ENCODE results near the gene MAP1LC3B2. TPM values are rescaled to one million over a fixed set of nuclear protein-coding genes. Genes with fewer than 3 reads are reported as not detected.
"Not testable (repeated sequence)": the region's sequence is repeated elsewhere in the genome, so short reads cannot be mapped to it uniquely, and the experiment has no call there.

The MAP1LC3B2 gene
- total RNA-seq, 2 donors from 2014 or later = 1.9 to 2.6 TPM

DNA sequence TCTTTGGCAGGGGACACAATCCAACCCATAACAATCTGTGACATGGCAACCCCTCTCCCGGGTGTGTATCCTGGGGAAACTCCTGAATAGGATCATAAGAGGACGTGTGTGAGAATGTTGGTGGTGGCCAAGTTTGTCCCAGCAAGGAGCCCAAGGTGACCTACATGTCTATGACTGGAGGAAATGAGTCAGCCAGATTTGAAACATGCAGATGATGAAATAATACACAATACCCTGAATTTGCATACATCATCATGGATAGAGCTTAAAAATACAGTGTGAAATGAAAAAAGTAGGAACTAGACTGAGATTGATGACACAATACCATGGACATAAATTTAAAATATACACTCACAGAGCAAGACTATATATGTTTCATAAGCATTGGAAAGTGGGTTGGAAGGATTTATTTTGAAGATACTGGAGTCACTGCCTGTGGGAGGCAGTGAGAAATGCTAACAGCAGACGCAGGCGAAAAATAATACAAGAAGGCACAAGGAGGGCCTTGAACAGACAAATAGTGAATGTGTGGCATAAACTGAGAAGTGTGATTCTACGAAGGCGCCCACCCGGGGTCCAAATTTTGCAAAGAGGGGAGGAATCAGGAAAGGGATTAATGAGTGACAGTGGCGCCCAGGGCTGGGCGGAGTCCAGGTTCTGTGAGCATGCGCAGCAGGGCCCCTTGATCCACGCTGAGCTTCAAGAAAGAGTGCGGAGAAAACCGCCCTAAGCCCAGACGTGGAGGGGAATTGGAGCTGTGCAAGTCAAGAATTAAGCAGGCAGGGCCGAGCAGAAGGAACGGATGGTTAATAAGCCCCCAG lies 7.0 kb upstream of the MAP1LC3B2 start:
- no peak for ATAC-seq
- intact Hi-C loops (cut with DNase I, micrococcal nuclease) = no loop called here
- no peak for DNase-seq

DNA sequence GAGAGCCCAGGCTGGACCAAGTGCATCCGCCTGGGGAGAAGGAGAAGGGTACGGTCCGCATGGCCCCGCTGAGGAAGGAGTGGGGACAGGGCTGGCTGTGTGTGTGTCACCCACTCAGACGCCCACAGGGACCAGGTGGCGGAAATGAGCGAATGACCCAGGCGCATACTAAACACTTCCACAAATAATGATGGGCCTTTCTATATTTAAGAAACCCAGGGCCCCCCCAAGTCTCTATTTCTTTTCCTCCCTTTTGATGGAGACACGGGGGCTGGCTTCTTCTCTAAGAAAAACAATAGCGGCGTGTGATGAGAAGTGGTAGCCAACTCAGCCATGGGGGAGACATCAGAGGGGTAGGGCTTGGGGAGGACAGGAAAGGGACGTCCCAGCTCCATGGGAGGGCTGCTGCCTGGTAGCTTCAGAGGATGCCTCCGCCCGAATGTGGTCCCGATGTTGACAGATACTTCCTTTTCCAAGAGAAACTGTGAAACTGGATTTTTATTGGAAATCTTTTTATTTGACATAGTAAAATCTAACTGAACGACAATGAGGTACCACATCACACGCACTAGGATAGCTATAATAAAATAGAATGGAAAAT lies 6.3 kb upstream of the MAP1LC3B2 start:
- ATAC-seq (no peak), DNase-seq (no peak)
- intact Hi-C loops (cut with DNase I, micrococcal nuclease) = no loop called here

DNA sequence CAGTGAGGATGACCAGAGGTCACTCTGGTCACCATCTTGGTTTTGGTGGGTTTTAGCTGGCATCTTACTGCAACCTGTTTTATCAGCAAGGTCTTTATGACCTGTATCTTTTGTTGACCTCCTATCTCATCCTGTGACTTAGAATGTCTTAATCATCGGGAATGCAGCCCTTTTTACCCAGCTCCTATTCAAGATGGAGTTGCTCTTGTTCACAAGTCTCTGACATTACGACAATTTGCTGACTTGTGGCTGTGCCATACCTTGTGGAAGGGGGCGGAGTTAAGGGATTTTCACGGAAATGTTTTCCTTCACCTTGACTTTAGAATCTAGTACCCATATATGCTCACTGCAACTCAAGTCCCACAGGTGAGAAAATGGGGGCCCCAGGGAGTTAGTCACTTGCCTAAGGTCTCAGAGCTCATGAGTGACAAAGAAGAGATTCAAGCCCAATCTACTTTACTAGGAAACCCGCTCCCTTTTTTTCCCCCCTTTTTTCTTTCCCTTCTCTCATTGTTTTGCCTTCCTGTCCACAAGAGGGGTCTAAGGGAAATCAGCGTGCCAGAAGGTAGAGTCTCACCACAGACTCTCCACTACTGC lies 2.7 kb upstream of the MAP1LC3B2 start:
- no peak for DNase-seq
- ATAC-seq = no peak
- intact Hi-C loops (cut with DNase I, micrococcal nuclease) = no loop called here

DNA sequence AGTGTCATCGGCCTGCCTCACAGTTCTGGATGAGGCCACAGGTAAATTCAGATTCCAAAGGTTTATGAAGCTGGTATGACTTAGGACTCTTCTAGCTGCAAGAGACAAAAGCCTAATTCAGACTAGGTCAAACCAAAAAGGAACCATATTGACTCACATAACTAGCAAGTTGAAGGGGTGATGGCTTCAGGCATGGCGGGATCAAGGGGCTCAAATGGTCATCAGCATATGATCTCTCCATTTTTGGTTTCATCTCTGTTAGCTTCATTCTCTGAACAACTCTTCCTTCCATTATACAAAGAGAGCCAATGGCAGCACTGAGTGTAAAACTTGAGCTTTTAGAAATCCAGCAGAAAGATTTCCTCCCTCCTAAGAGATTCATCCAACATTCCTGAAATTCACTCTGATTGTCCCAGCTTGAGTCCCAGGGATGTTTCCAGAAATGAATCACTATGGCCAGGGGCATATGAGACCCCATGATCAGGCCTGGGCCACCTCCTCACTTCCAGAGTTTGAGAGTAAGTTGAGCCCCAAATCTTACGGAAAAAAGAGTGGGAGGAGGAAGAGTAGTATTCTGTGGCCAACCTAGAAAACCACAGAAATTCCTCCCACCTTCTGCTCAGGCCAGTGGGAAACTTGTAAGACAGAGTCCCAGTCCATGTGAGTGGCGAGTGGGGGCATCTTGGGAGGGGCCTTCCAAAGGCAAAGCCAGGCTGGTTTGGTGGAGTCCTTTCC lies 2.0 kb upstream of the MAP1LC3B2 start:
- ATAC-seq (no peak), DNase-seq (no peak)
- intact Hi-C loops (cut with DNase I, micrococcal nuclease) = no loop called here

DNA sequence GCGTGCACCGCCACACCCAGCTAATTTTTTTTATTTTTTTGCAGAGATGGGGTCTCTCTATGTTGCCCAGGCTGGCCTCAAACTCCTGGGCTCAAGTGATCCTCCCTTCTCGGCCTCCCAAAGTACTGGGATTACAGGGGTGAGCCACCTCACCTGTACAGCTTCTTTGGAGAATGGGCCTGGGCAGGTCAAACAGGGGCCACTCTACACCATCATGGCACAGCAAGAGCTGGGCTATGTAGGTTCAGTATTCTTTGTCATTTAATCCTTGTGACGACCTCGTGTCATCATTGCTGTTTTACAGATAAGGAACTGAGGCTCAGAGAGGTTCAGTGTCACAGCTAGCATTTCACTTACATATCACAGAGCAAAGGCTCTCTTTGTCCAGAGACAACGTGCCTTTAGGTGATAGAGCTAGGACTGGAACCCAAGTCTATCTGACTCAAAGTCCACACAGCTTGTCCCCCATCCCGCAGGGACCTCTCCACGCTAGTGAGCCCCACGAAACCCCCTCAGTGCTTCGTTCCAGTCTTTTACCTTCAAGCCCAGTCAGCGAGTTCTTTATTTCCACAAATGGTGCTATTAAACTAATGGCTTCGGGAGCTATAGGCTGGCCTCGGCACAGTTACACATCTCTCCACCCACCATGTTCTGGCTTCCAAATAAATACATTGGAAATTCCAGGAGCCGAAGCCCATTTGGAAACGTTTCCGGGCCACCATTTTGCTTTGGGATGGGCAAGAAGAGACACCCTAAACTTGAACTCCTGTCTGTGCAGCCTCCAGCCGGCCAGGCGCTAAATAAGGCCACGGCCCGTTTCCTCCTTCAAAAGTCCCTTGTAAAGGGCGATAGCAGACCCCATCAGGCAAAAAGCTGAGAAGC lies 660 bp upstream of the MAP1LC3B2 start:
- intact Hi-C loops (cut with DNase I, micrococcal nuclease) = no loop called here
- DNase-seq (no peak), ATAC-seq (peak; percentile 3)

DNA sequence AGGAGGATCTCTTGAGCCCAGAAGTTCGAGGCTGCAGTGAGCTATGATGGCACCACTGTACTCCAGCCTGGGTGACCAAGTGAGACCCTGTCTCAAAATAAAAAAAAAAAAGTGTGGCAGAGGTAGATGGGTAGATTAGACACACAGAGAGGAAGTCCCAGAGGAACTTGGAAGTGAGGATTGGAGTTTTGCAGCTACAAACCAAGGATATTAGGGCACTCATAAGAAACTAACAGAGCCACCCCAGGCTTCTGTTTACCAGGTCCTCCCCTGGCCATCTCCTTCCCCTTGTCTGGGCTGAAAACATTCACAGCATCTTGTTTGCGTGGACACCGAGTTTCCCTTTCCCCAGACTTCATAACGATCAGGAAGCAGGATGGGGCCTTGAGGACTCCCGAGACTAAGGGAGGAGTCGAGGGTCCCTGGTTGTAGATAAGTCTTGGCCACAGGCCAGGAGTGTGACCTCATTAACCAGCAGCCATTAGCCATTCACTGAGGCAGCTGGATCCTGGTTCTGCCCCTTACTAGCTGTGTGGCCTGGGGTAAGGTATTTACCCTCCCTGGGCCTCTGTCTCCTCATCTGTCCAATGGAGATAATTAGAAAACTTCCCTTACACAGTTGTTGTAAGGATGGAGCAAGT lies 2.1 kb downstream of the MAP1LC3B2 start:
- intact Hi-C loops (cut with DNase I, micrococcal nuclease) = no loop called here
- ATAC-seq (no peak), DNase-seq (no peak)

DNA sequence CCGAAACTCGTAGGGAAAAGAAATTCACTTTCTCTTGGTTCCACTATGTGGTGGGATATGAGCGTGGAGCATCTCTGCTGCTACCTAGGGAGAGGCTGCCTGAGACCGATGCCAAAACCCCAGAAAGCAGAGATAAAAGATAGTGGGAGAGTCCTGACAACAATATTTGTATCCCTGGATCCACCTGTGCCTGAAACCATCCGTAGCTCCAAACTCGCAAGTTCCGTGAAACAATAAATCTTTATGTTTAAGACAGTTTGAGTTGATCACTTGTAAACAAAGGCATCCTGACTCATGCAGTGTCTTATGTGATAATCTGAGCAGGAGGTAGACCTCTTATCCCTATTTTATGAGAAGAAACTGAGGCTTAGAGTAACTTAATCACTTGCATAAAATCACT lies 2.9 kb downstream of the MAP1LC3B2 start:
- intact Hi-C loops (cut with DNase I, micrococcal nuclease) = no loop called here

DNA sequence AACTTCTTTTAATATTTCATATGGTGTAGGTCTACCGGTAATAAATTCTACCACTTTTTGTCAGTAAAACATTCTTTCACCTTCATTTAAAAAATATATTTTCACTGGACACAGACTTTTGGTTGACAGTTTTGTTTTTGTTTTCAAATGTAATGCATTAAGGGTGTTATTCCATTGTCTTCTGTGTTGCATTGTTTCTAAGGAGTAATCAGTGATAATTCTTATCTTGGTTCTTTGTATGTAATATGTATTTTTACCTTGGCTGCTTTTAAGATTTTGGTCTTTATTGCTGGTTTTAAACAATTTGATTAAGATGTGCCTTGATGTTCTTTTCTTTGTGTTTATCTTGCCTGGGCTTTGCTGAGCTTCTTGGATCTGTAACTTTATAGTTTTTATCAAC lies 4.1 kb downstream of the MAP1LC3B2 start:
- DNase-seq (no peak), ATAC-seq (no peak)
- intact Hi-C loops (cut with DNase I, micrococcal nuclease) = no loop called here

More for the DNA sequence above, 2.9 kb downstream of the MAP1LC3B2 start:
- DNase-seq (no peak), ATAC-seq (no peak)

DNA sequence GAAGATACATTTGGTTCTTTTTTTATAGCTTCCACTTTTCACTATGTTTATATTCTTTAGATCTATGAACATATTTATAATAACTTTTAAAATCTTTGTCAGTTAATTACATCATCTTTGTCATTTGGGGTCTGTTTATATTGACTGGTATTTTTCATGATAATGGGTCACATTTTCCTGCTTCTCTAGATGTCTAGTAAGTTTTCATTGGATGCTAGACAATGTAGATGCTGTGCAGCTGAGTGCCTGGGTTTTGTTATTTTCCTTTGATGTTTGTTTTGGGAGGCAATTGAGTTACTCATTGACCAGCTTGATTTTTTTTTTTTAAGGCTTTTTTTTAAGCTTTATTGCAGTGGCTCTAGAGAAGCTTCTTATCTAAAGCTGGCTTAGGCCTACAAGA lies 4.9 kb downstream of the MAP1LC3B2 start:
- intact Hi-C loops (cut with DNase I, micrococcal nuclease) = no loop called here
- no peak for DNase-seq
- ATAC-seq = no peak

DNA sequence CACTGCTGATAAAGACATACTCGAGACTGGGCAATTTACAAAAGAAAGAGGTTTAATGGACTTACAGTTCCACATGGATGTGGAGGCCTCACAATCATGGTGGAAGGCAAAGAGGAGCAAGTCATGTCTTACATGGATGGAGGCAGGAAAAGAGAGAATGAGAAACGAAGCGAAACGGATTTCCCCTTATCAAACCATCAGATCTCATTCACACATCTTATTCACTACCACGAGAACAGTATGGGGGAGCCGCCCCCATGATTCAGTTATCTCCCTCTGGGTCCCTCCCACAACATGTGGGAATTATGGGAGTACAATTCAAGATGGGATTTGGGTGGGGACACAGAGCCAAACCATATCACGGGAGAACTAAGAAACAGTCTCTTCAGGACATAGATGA lies 6.0 kb downstream of the MAP1LC3B2 start:
- intact Hi-C loops (cut with DNase I, micrococcal nuclease); DNase-seq; ATAC-seq: not testable (repeated sequence)

DNA sequence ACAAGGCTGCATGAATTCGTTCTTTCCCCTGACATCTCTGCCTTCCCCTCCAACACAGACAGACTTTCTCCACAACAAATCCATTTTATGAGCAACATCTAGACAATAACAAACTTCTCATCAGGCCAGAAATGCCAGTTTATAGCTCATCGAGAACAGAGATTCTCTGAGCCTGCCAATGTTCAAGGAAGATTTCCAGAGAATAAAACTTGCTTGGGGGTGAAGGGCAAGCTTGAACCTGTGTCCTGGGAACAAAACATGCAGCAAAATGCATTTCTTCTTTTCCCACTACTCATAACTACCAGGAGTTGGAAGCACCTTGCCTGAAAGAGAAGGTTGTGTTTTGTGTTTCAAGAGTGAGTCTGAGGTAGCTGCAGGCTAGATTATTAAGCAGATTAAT lies 6.8 kb downstream of the MAP1LC3B2 start:
- ATAC-seq (no peak), DNase-seq (no peak)
- intact Hi-C loops (cut with DNase I, micrococcal nuclease) = no loop called here

DNA sequence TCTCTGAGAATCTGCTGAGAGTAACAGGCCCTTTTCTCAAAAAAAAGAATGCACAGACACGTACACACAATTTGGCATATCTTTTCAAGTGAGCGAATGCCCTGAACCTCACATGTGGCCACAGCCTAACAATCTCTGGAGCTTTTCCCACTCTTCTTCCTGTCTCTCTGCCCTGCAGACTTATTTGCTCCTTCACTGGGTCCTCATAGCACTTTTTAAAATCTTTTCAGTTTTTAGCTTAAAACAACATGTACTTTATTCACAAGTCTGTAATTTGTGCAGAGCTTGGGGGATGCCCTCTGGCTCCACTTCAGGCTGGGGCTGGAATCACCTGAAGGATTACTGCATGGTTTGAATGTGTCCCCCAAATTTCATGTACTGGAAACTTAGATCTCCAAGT lies 9.0 kb downstream of the MAP1LC3B2 start:
- DNase-seq = no peak
- no peak for ATAC-seq
- intact Hi-C loops (cut with DNase I, micrococcal nuclease) = no loop called here

DNA sequence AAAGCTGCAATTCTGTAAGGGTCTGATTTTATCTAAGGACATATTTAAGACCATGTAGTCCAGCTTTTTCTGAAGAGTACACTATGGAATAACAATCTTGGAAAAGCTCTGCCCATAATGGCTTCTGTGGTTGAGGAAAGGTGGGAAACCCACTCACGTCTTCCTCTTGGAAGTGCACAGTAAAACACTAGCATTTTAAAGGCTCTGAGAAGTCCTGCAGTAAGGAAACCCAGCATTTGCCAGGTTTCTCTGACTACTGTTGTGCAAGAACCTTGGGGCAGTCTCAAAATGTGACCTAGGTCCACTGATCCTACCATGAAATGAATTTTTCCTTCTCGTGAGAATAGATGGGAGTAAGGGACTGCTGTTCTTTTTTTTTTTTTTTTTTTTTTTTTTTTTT lies 11.9 kb downstream of the MAP1LC3B2 start:
- ATAC-seq = no peak
- DNase-seq = no peak
- intact Hi-C loops (cut with DNase I, micrococcal nuclease) = no loop called here

DNA sequence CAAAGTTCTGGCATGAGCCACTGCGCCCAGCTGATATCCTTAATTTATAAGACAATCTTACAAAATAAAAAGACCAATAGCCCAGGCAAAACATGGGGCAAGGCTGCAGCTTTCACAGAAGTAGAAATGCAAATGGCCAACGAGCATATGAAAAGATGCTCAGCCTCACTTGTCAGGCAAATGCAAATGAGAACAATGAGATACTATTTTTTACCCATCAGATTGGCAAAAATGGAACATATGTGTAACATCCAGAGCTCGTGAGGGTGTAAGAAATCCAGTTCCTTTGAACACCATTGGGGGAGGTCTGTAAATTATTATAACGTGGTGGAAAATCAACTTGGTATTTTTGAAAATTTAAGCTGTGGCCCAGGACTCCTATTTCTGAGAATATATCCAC lies 14.6 kb downstream of the MAP1LC3B2 start:
- DNase-seq (no peak), ATAC-seq (no peak)
- intact Hi-C loops (cut with DNase I, micrococcal nuclease) = no loop called here

DNA sequence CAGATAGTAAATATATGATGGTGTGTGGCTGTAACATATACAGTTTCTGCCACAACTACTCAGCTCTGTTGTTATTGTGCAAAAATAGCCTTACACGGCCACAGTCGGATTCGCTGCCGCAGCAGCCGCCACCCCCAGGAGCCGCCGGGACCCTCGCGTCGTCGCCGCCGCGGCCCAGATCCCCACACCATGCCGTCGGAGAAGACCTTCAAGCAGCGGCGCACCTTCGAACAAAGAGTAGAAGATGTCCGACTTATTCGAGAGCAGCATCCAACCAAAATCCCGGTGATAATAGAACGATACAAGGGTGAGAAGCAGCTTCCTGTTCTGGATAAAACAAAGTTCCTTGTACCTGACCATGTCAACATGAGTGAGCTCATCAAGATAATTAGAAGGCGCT lies 16.6 kb downstream of the MAP1LC3B2 start:
- DNase-seq; intact Hi-C loops (cut with DNase I, micrococcal nuclease); ATAC-seq: not testable (repeated sequence)

DNA sequence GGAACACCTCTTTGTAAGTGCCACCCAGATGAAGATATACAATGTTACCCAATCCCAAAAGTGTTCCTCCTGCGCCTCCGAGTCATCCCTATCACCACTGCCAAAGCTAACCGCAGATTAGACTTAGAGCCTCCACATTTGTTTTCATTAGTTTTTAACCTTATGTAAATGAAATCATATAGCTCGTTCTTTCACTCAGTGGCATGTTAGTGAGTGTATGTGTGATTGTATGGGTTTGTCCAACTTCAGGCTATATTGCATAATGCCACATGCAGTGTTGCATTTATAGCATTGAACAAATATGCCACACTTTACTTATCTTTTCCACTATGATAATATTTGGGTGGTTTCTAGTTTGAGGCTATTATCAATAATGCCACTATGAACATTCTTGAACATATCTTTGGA lies 18.0 kb downstream of the MAP1LC3B2 start:
- no peak for DNase-seq
- intact Hi-C loops (cut with DNase I, micrococcal nuclease) = no loop called here
- no peak for ATAC-seq

DNA sequence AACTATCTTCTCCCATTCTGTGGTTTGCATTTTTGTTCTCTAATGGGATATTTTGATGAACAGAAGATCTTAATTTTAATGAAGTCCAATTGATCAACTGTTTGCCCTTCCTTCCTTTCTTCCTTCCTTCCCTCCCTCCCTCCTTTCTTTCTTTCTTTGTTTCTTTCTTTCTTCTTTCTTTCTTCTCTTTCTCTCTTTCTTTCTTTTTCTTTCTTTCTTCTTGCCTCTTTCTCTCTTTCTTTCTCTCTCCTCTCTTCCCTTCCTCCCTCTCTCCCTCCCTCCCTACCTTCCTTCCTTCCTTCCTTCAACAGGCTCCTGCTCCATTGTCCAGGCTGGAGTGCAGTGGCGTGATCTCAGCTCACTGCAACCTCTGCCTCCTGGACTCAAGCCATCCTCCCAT lies 18.9 kb downstream of the MAP1LC3B2 start:
- DNase-seq = no peak
- ATAC-seq = no peak
- intact Hi-C loops (cut with DNase I, micrococcal nuclease) = no loop called here

DNA sequence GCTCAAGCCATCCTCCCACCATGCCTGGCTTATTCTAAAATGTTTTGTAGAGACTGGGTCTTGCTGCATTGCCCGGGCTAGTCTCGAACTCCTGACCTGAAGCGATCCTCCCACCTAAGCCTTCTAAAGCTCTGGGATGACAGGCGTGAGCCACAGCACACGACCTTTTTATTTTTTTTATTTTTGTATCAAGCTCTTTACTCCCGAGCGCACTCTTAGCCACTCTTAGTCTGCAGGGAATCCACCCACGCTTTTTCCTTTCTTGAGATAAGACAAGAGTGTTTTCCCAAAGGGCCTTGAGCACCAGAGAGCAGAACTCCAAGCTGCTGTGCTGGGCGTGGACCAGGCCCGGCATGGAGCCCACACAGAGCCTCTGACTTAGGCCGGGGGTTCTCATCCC lies 23.4 kb downstream of the MAP1LC3B2 start:
- intact Hi-C loops (cut with DNase I, micrococcal nuclease) = no loop called here
- ATAC-seq (no peak), DNase-seq (no peak)

All from left colon (tissue), 2 donors.